GM12873 (cell line): Measurements from ENCODE around the gene EVL.

Experiments
- CTCF ChIP-seq: IDR thresholded peaks from 2 replicates; pipeline ENCODE4 v1.5.1; 2012; ENCODE audit warnings: low read depth, mild to moderate bottlenecking, moderate library complexity, low read length, control low read depth; ENCODE audit not compliant: insufficient read depth; ENCODE audit errors: missing control alignments

The EVL gene

DNA sequence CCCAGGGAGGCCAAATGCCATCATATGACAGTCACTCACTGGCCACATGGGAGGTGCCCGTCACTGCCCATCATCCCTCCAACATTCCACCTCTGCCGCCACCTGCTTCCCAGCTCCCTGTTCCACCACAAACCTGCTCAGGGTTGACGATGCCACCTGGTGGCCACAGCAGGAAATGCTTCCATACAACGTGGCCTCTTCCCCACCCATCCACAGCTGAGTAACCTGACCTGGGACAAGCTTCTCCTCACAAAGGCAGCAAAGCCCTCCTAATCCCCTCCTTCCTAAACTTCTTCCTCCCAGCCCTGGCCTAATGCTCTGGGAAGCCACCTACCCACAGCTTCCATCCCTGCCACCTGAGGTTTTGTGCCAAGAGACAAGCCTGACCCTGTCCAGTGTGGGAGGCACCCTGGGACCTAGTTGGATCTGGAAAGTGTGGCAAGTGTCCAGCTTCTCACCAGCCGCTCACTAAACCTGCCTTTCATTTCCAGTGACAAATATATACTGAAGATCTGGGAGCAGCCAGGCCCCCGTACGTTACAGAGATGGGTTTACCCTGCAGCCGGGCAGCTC, 89.9 kb downstream of the EVL start:
- peak; percentile 87 for TF ChIP-seq CTCF

GRCh38 chr14:100155756-100156616, 90.8 kb downstream of the EVL start:
- no peak for TF ChIP-seq CTCF

- no peak for TF ChIP-seq CTCF
These were observed 91.6 kb downstream of the EVL start for GRCh38 chr14:100156776-100157175.

- TF ChIP-seq CTCF = no peak
These were observed 93.4 kb downstream of the EVL start for GRCh38 chr14:100158566-100159093.

DNA sequence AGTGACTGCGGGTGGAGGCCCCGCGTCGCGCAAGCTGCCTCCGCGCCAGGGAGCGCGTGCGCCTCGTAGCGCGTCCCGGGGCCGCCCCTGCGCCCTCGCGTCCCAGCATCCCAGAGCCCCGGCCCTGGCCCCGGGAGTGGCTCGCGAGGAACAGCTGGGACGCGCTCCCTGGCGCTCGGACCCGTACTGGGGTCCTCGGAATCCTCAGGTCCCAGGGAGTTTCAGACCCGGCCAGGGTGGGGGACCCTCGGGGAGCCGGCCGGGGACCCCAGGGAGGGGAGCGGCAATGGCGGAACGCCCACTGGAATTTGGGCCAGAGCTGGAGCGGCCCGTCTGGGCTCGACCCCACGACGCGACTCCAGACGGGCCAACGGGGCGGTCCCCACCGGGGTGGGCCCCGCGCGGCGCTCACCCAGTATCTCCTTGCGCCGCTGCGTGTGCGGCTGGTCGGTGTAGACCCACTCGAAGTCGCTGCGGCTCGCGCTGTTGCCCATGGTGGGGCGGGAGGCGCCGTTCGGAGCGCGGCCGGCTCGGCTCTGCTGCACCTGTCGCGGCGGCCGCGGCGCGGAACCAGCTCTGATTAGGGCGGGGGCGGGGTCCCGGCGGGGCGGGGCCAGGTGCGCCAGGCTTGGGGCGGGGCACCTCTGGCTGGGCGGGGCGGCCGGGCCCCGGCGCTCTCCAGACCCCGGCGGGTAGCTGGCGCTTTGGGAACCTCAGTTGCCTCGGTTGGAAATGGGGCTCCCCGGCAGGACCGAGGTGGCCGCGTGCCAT, 94.1 kb downstream of the EVL start, which contains the start of gene DEGS2:
Gene DEGS2, minus strand, starts transcription at position 552 of the 771 bp plus-strand sequence. Its CDS starts 58 bp downstream, at position 494.
- TF ChIP-seq CTCF = no peak

DNA sequence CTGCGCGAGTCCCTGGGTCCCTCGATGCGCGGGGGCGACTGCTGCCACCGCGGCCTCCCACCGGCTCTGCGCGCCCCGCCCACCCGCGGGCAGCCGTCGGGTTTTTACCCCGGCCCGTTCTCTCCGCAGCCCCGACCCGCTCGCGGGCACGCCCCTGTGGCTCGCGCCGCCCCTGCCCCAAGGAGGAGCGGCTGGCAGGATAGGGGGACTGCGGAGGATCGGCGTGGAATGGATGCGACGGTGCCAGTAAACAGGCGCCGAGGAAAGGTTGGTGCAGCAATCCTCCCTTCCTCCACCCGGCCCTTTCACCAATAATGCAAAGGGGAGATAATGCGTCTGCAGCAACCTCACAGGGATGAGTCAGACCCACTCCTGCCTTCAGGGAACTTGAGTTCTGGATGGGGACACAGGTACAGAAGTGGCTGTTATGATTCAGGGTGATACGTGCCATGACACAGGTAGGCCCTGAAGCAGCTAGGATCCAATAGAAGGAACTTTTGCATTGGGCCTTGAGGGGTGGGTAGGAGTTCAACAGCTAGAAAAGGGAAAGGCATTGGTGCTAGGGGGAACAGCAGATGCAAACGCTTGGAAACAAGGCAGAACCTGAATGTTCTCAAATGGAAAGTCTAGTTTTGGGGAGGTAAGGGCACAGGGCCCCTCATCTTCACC, 94.8 kb downstream of the EVL start:
- TF ChIP-seq CTCF = no peak
